NCI-H2107 treated with DMSO at 0.1 percent for 48 hours (cell line): ENCODE data around the gene INPPL1.
"Not testable (repeated sequence)": the region's sequence is repeated elsewhere in the genome, so short reads cannot be mapped to it uniquely, and the experiment has no call there.

Experiments
- DNase-seq: peaks from one replicate; lab custom pipeline; 2025; ENCODE audit not compliant: unreplicated experiment; lab: John Stamatoyannopoulos, UW

The INPPL1 gene

GRCh38 chr11:72224564-72225410, at the start of gene INPPL1:
TSS of gene INPPL1 (plus strand) at chr11:72224767. CDS start at chr11:72224985, 218 bp downstream.
- no peak for DNase-seq

- no peak for DNase-seq
These were observed 46.9 kb upstream of the INPPL1 start for GRCh38 chr11:72177656-72178055.

- DNase-seq: no peak
These were observed 45.3 kb upstream of the INPPL1 start for GRCh38 chr11:72179049-72179803.

- DNase-seq: no peak
These were observed 44.7 kb upstream of the INPPL1 start for GRCh38 chr11:72179804-72180396.

- DNase-seq: not testable (repeated sequence)
These were observed 43.5 kb upstream of the INPPL1 start for GRCh38 chr11:72180892-72181552.

- DNase-seq: not testable (repeated sequence)
These were observed 43.0 kb upstream of the INPPL1 start for GRCh38 chr11:72181553-72181958.

GRCh38 chr11:72188267-72188666, 36.3 kb upstream of the INPPL1 start:
- DNase-seq: no peak

- peak; percentile 89 for DNase-seq
These were observed 34.9 kb upstream of the INPPL1 start for GRCh38 chr11:72189455-72190250.

GRCh38 chr11:72190631-72191071, 33.9 kb upstream of the INPPL1 start:
- no peak for DNase-seq

- no peak for DNase-seq
These were observed 32.6 kb upstream of the INPPL1 start, which contains the start of gene FOLR1 for GRCh38 chr11:72191961-72192381. TSS of gene FOLR1 (plus strand) at chr11:72192140. CDS start at chr11:72192174, 34 bp downstream.

GRCh38 chr11:72195518-72196270, 28.9 kb upstream of the INPPL1 start:
- no peak for DNase-seq

- DNase-seq: not testable (repeated sequence)
These were observed 23.1 kb upstream of the INPPL1 start for GRCh38 chr11:72201445-72201844.

- no peak for DNase-seq
These were observed 22.0 kb upstream of the INPPL1 start for GRCh38 chr11:72202571-72202970.

- DNase-seq: no peak
These were observed 21.4 kb upstream of the INPPL1 start for GRCh38 chr11:72203163-72203562.

- no peak for DNase-seq
These were observed 19.7 kb upstream of the INPPL1 start for GRCh38 chr11:72204886-72205285.

GRCh38 chr11:72206794-72207193, 17.8 kb upstream of the INPPL1 start:
- not testable (repeated sequence) for DNase-seq

- DNase-seq: no peak
These were observed 16.3 kb upstream of the INPPL1 start for GRCh38 chr11:72208281-72208680.

- DNase-seq: no peak
These were observed 15.5 kb upstream of the INPPL1 start for GRCh38 chr11:72209101-72209500.

- DNase-seq: no peak
These were observed 7.9 kb upstream of the INPPL1 start, which contains the start of gene FOLR2 for GRCh38 chr11:72216638-72217037. TSS of gene FOLR2 (plus strand) at chr11:72216794. CDS start at chr11:72218585, 1,791 bp downstream.
